HG03571 (cell line): ENCODE measurements around the gene TAS1R1.

ENCODE experiments used
- ATAC-seq: cut with Tn5 transposase; IDR thresholded peaks from one replicate; pipeline ENCODE4 v1.9.1; 2021; ENCODE audit not compliant: unreplicated experiment

TAS1R1 gene

GRCh38 chr1:6627841-6628545 lies 72.9 kb downstream of the TAS1R1 start:
- no peak for ATAC-seq

- no peak for ATAC-seq
Measured at GRCh38 chr1:6628971-6629479, 73.9 kb downstream of the TAS1R1 start.
